Upper lobe of right lung (tissue), 1 donor: Measurements from ENCODE around the gene NEUROD2. TPM values are rescaled to one million over a fixed set of nuclear protein-coding genes. Genes with fewer than 3 reads are reported as not detected.

Experiments
- ATAC-seq: fragments of 200-7000 bp; cut with Tn5 transposase; one replicate; pipeline ENCODE4 v1.9.1; 2020; ENCODE audit warnings: mild to moderate bottlenecking, moderate library complexity
- DNase-seq: peaks from one replicate; pipeline ENCODE4 v3.0.0-alpha.2; 2020
- H3K27ac ChIP-seq: fragments of 200-600 bp; one replicate; pipeline ENCODE4 v1.8.0; 2022
- H3K27me3 ChIP-seq: fragments of 200-600 bp; one replicate; pipeline ENCODE4 v1.8.0; 2022; ENCODE audit warnings: mild to moderate bottlenecking
- H3K36me3 ChIP-seq: fragments of 200-600 bp; one replicate; pipeline ENCODE4 v1.8.0; 2022
- H3K4me1 ChIP-seq: fragments of 200-600 bp; one replicate; pipeline ENCODE4 v1.8.0; 2022
- H3K4me3 ChIP-seq: fragments of 200-600 bp; one replicate; pipeline ENCODE4 v1.8.0; 2022; ENCODE audit warnings: mild to moderate bottlenecking
- H3K9me3 ChIP-seq: fragments of 200-600 bp; one replicate; pipeline ENCODE4 v1.8.0; 2022
- CTCF ChIP-seq: fragments of 200-600 bp; IDR thresholded peaks from one replicate; pipeline ENCODE4 v1.8.0; 2022; ENCODE audit warnings: antibody characterized with exemption
- intact Hi-C: fragments of 100-400 bp; cut with DNase I; formaldehyde crosslinking; loops from one replicate; pipeline ENCODE4 v1.11.0; 2022
- total RNA-seq: library from RNA; stranded (reverse); fragmentation: NEBNext Ultra II Directional; extraction: Animal tissue kit (Norgen Biotek cat#: 25700); gene quantifications from one replicate; pipeline ENCODE4 v1.2.1, GENCODE V29; 2021
- donor health status: DM: no; HTN: yes; CAD: no; lungs with severe emphysema.

NEUROD2 gene
- total RNA-seq, 1 donor from 2014 or later = not detected

- intact Hi-C loops = no loop called here
- H3K4me1 ChIP-seq = no peaks in the 10 kb centered on the region
- H3K36me3 ChIP-seq = peaks cover 55% of the 10 kb centered on the region
- no peaks in the 10 kb centered on the region for H3K27me3 ChIP-seq
- H3K9me3 ChIP-seq = no peaks in the 10 kb centered on the region
- DNase-seq (no peak), ATAC-seq (no peak)
- H3K27ac ChIP-seq = no peak overlapping the region
- H3K4me3 ChIP-seq = no peak overlapping the region
- no peak for TF ChIP-seq CTCF
These were observed 43.4 kb downstream of the NEUROD2 start for GRCh38 chr17:39564211-39564848.

GRCh38 chr17:39563476-39563875 lies 44.2 kb downstream of the NEUROD2 start:
- Histone ChIP-seq H3K36me3 (peaks cover 59% of the 10 kb centered on the region), H3K4me1 (no peaks in the 10 kb centered on the region), H3K27me3 (no peaks in the 10 kb centered on the region), H3K27ac (no peak overlapping the region), H3K4me3 (no peak overlapping the region), H3K9me3 (no peaks in the 10 kb centered on the region)
- intact Hi-C loops = no loop called here
- no peak for DNase-seq
- no peak for ATAC-seq
- TF ChIP-seq CTCF = no peak

- Histone ChIP-seq H3K27ac (no peak overlapping the region), H3K9me3 (no peaks in the 10 kb centered on the region), H3K4me3 (no peak overlapping the region), H3K27me3 (no peaks in the 10 kb centered on the region), H3K36me3 (peaks cover 62% of the 10 kb centered on the region), H3K4me1 (no peaks in the 10 kb centered on the region)
- DNase-seq = no peak
- intact Hi-C loops = no loop called here
- no peak for TF ChIP-seq CTCF
- ATAC-seq = no peak
These were observed 44.7 kb downstream of the NEUROD2 start for GRCh38 chr17:39562976-39563375.

GRCh38 chr17:39562395-39562794 lies 45.3 kb downstream of the NEUROD2 start:
- Histone ChIP-seq H3K4me3 (no peak overlapping the region), H3K9me3 (no peaks in the 10 kb centered on the region), H3K36me3 (peaks cover 62% of the 10 kb centered on the region), H3K4me1 (no peaks in the 10 kb centered on the region), H3K27ac (no peak overlapping the region), H3K27me3 (no peaks in the 10 kb centered on the region)
- ATAC-seq (no peak), DNase-seq (no peak)
- TF ChIP-seq CTCF = no peak
- intact Hi-C loops = no loop called here

GRCh38 chr17:39556423-39556822 lies 51.3 kb downstream of the NEUROD2 start:
- H3K4me3 ChIP-seq = no peak overlapping the region
- no peaks in the 10 kb centered on the region for H3K9me3 ChIP-seq
- H3K27me3 ChIP-seq = no peaks in the 10 kb centered on the region
- H3K27ac ChIP-seq = no peak overlapping the region
- H3K36me3 ChIP-seq = peaks cover 71% of the 10 kb centered on the region
- no peak for ATAC-seq
- intact Hi-C loops = no loop called here
- no peak for DNase-seq
- no peaks in the 10 kb centered on the region for H3K4me1 ChIP-seq
- no peak for TF ChIP-seq CTCF

- DNase-seq (no peak), ATAC-seq (no peak)
- intact Hi-C loops = no loop called here
- Histone ChIP-seq H3K4me3 (no peak overlapping the region), H3K9me3 (no peaks in the 10 kb centered on the region), H3K27me3 (no peaks in the 10 kb centered on the region), H3K4me1 (no peaks in the 10 kb centered on the region), H3K27ac (no peak overlapping the region), H3K36me3 (peaks cover 72% of the 10 kb centered on the region)
- TF ChIP-seq CTCF = no peak
These were observed 52.4 kb downstream of the NEUROD2 start for GRCh38 chr17:39555368-39555767.
